GM19324 (cell line): ENCODE measurements around the gene GMEB2.
"Not testable (repeated sequence)": the region's sequence is repeated elsewhere in the genome, so short reads cannot be mapped to it uniquely, and the experiment has no call there.

Experiments
- ATAC-seq: cut with Tn5 transposase; IDR thresholded peaks from one replicate; pipeline ENCODE4 v1.9.1; 2021; ENCODE audit warnings: mild to moderate bottlenecking, moderate library complexity; ENCODE audit not compliant: unreplicated experiment, low FRiP score

The GMEB2 gene

GRCh38 chr20:63640686-63641085 lies 13.8 kb upstream of the GMEB2 start:
- not testable (repeated sequence) for ATAC-seq

- ATAC-seq: no peak
Measured at GRCh38 chr20:63640086-63640485, 13.2 kb upstream of the GMEB2 start.

- ATAC-seq: no peak
Measured at GRCh38 chr20:63639093-63639975, 12.4 kb upstream of the GMEB2 start.

- no peak for ATAC-seq
Measured at GRCh38 chr20:63636752-63637628, 10.1 kb upstream of the GMEB2 start.

- peak; percentile 49 for ATAC-seq
Measured at GRCh38 chr20:63635431-63636141, 8.7 kb upstream of the GMEB2 start.

- ATAC-seq: no peak
Measured at GRCh38 chr20:63633732-63634131, 6.8 kb upstream of the GMEB2 start.

- ATAC-seq: not testable (repeated sequence)
Measured at GRCh38 chr20:63631426-63631825, 4.5 kb upstream of the GMEB2 start.

- ATAC-seq: not testable (repeated sequence)
Measured at GRCh38 chr20:63630956-63631355, 4.1 kb upstream of the GMEB2 start.

GRCh38 chr20:63628246-63628975 lies 1.5 kb upstream of the GMEB2 start:
- ATAC-seq: no peak

GRCh38 chr20:63627751-63628245 lies 897 bp upstream of the GMEB2 start:
- no peak for ATAC-seq

- ATAC-seq: peak; percentile 92
Measured at GRCh38 chr20:63627129-63627750, 339 bp upstream of the GMEB2 start.

- ATAC-seq: no peak
Measured at GRCh38 chr20:63625771-63626423, 1.0 kb downstream of the GMEB2 start.

- ATAC-seq: no peak
Measured at GRCh38 chr20:63624486-63624885, 2.4 kb downstream of the GMEB2 start.

GRCh38 chr20:63622732-63623131 lies 4.2 kb downstream of the GMEB2 start:
- ATAC-seq: no peak

- no peak for ATAC-seq
Measured at GRCh38 chr20:63622096-63622495, 4.8 kb downstream of the GMEB2 start.

GRCh38 chr20:63620991-63621390 lies 5.9 kb downstream of the GMEB2 start:
- no peak for ATAC-seq

GRCh38 chr20:63619505-63619904 lies 7.4 kb downstream of the GMEB2 start:
- no peak for ATAC-seq

GRCh38 chr20:63619086-63619485 lies 7.8 kb downstream of the GMEB2 start:
- ATAC-seq: no peak
